HG02588 (cell line): ENCODE measurements around the gene RASAL2.
A peak's percentile ranks its signal among the peaks of the same experiment; 100 is the strongest.

Source experiments
- ATAC-seq: cut with Tn5 transposase; IDR thresholded peaks from one replicate; pipeline ENCODE4 v1.9.1; 2021; ENCODE audit warnings: mild to moderate bottlenecking, moderate library complexity; ENCODE audit not compliant: unreplicated experiment

RASAL2 gene

DNA sequence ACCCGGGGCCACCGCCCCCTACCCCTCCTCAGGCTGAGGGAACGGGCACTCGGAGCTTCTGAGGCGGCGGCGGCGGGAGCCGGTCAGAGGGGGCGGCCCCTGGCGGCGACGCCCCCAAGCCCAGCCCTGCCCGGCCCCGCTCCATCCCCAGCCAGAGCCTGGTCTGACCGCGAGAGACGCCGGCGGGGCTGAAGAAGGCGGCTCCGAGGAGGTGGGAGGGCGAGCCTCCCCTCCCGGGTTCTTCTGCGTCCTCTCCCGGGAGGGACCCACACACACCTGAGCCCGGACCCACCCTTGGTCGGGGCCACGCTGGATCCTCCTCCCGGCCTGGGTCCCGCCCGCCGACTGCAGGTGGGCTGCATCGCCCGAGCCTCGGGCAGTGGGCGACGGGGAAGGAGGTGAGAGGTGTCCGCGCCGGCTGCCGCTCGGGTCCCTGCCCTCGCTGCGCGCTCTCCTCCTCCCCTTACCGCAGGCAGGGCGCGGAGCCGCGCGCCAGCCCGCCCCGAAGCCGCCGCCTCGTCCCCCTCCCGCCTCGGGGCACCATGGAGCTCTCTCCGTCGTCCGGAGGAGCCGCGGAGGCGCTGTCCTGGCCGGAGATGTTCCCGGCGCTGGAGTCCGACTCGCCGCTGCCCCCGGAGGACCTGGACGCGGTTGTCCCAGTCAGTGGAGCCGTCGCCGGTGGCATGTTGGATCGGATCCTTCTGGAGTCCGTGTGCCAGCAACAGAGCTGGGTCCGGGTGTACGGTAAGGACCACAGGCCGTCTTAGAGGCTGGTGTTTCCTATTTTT is at the start of gene RASAL2:
Gene RASAL2, plus strand, starts transcription at position 154 of the 788 bp plus-strand sequence. Its CDS starts 389 bp downstream, at position 543.
- peak; percentile 38 for ATAC-seq

DNA sequence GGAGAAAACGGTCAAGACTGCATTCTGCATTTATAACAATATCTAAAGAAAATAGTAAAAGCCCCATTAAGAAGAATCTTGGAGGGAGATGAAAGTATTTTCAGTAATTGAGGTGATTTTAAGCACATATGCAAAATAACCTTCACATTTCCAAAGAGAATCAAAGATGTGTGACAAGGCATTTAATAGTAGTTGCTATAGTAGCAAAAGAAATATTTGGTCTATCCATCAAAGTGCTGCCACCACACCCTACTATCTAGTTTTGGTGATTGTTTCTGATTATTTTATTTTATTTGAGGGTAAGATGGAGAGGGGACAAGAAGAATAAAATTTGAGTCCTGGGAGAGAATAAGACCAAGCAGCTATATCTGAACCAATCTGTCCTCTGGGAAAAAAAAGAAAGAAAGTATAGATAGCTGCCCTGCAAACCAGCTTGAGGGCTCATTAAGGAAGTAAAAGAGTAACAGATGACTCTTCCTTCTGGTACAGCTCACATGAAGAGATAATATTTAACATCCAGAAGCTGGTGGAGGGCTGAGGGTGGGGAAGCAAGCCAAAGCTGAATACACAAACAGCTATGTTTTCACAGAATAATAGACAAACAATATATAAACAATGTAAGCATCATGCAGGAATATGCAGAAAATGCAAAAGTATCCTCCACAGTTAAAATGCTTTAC is 47.2 kb upstream of the RASAL2 start:
- no peak for ATAC-seq

DNA sequence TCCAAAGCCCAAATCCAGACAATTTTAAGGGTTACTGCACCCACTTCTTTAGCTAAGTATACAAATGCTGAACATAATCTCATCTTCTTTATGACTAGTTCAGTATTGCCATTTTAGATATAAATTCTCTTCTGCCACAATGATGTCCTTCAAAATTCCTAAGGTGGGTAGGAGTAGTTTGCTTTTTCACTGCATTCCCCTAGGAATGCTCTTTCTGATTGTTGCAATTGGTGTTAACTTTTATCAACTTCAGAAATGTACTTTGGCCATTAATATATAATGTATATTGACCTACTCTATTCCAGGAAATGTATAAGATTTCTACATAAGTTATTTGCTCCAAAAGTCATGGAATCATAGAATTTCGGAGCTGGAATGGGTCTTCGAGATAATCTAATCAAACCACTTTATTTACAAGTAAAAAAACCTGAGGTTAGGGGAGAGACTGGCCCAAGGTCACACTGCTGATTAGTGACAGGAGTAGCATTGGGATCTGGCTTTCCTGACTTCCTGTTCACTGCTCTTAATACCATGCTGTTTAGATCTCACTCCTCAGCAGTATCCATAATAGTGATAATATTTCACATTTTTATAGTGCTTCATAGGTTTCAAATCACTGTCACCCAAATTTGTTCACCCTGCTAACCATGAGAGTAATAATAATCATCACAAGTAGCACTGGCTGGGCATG is 46.4 kb upstream of the RASAL2 start:
- ATAC-seq, result no peak

DNA sequence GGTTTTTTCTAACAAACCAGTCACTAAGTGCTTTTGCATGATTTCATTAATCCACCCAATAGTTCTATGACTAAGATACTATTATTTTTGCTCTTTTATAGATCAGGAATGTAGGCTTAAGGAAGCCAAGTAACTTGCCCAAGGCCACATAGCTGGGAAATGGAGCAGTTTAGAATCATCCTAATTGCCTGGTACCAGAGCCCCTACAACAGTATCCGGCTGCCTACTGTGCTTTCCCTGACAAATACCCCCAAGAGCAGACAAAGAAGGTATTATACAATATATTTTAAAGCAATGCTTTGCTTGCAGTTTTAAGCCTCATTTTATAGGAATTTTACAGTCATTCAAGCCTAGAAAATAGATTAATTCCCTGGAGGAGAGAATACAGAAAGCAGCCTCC is 45.5 kb upstream of the RASAL2 start:
- ATAC-seq, result no peak

DNA sequence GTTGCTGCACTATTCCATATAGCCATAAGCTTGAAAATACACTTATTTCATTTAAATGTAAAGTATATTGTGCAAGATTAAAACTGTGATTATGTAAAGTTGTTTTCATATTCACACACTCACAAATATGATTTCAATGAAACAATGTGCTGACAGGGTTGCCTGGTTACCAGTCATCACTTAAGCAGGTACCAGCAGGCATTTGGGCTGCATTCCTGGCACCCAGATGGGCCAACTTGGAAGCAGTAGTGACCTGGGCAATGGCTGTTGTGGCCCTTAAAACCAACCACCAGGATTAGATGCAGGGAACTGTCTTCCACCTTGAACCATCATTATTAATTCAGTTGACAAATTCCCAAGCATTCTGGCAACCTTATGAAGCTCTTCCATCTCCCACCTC is 45.0 kb upstream of the RASAL2 start:
- ATAC-seq, result no peak

DNA sequence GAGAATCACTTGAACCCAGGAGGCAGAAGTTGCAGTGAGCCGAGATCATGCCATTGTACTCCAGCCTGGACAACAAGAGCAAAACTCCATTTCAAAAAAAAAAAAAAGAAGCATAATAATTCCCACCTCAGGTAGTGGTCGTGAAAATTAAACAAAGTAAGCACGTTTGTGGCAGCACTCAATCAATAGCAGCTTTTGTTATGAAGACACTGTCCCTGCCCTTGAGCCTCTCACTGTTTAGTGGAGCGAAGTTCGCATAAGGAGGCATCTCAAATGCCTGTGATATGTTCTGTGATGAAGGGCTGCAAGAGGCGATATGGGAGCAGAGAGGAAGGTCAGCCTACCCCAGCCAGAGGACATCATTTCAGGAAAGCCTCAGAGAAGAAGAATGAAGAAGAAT is 43.8 kb upstream of the RASAL2 start:
- ATAC-seq, result no peak

DNA sequence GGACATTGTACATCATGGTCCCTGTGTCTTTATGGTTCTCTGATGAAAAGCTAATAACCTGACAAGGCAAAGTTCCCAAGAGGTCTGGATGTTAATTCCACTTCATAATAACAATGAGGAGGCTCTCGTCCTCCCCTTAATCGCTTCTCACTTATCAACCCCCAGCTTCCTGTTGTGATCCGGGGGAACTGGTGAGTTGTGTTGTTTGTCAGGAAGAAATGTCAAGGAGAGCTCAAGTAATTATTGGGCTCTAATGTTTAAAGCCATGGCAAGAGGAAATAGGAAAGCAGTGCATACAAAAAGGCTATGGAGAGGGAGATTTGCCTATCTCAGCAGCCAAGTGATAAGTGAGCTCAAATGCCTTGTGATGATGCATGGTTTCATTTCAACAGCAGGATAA is 42.8 kb upstream of the RASAL2 start:
- no peak for ATAC-seq

DNA sequence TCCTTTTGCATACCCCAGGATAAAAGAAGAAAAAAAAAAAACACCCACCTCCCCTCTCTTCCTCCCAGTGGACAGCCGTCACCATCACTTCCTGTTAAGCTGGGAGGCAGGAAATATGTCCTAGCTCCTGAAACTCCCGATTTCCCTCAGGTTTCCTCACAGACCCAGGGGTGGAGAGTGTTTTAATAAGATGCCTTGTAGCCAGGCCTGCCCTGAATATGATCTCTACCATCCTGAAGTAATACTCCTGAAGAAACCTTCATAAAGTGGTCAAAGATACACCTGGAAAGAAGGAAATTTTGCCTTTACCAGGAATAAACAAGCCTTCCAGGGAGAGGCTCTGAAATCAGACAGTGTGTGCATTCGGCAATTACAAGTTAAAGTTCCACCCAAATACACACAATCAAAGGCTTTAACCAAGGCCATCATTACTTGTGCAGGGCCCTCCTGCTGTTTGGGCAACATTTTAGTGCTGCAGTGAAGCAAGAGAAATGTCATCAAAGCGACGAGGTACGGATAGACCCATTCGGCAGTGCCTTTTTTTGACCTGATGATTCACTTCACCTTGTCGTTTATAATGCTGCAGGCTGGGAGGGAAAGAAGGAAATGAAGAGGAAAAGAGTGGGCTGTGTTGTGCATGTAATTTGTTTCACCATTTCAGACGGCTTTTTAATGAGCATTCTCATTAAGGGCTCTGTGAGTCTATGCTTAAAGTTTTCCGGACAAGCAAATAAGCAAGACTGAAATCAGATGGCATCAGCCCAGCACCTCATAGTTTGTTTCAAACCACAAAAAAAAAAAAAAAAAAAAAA is 41.0 kb upstream of the RASAL2 start:
- ATAC-seq, result no peak

DNA sequence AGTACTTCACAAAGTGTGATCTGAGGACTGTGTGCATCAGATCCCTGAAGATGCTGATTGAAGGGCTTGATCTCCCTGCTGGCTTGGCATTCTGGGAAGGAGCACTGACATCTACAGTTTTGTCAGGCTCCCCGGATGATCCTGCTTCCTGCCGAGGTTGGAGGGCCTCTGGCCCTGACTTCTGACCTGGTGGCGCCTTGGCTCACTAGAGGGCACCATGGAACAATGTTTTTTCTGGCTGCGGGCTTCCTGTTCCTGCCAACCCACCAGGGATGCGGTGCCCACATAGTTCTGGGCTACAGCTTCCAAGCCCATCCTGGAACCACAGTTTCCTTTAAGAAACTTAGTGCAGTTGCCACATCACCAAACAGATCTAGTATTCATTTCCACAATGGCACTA is 38.8 kb upstream of the RASAL2 start:
- no peak for ATAC-seq

DNA sequence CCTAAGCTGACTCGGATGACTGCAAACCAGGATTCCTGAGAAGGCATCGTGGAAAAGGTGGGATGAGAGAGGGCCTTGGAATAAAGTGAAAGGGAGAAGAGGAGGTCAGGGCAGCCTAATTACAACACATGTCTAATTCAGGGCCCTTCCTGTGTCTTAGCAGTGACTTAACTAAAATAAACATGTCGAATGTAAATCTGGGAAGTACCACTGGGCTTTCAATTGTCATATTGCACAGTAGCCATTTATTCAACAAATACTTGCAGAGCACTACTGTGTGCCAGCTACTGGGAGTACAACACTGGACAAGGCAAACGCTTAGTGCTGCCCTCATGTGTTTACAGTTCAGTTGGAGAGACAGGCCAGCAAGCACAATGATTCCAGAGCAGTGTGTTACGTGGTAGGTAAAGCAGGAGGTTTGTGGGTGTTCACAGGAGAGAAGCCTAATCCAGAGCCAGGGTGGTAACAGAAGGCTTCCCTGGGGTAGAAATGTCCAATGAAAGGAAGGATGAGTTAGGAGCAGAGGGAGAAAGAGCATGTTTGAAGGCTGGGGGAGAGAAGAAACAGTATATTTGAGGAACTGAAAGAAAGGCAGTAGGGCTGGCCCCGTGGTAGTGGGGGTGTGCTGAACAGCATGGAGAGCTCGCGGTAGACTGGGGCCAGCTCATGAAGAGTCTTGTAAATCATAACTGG is 38.0 kb upstream of the RASAL2 start:
- ATAC-seq, result peak; percentile 97

DNA sequence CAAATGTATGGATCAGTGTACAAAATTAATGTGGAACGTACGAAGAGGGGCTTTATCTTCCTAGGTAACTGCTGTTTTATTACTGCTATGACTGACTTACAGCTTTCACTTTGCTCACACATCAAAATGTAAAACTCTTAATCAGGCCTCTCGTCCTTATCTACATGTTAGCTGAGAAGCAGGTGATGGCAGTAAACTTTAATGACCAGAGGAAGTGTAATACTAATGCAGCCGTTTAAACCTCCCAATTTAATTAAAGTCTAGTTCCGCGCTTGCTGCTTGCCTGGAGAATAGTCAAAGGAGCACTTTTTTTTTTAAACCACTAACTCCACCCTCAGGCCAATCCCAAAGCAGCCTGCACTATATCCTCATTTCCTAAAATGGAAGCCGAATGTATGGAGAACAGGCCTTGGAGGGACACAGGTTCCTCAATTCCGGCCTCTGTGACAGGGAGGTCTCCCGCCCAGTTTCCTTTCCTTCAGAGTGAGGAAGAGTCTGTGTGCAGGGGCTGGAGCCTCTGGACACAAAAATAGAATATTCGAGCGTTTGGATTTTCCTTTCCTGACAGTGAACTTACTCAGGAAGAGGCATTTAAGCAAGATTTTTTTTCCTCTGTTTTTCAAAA is 36.7 kb upstream of the RASAL2 start:
- ATAC-seq, result no peak

DNA sequence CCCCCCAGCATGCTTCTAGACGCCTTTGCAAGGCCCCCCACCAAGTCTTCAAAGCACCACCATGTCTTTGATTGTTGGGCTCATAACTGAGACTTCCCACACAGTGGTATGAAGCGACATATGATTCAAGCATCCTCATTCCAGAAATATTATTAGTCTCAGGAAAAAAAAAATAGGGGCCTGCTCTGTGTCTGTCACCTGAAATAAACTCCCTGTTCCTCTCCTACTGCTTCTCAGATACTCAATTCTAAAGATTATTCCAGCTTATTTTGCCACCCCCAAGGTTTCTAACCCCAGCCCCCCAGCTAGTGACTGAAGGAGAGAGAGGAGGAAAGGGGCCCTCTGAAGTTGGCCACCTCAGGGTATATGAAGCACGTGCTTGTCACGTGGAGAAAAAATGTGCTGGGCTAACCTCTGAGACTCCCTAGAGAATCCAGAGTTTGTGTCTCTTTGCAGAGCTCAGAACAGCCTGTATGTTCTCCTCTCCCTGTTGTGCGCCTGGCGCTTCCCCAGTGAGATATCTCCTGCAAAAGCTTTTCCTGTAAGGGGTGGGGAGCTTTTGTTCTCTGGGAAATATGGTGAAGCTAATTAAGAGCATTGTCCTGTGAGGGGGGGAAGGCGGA is 35.9 kb upstream of the RASAL2 start:
- no peak for ATAC-seq

DNA sequence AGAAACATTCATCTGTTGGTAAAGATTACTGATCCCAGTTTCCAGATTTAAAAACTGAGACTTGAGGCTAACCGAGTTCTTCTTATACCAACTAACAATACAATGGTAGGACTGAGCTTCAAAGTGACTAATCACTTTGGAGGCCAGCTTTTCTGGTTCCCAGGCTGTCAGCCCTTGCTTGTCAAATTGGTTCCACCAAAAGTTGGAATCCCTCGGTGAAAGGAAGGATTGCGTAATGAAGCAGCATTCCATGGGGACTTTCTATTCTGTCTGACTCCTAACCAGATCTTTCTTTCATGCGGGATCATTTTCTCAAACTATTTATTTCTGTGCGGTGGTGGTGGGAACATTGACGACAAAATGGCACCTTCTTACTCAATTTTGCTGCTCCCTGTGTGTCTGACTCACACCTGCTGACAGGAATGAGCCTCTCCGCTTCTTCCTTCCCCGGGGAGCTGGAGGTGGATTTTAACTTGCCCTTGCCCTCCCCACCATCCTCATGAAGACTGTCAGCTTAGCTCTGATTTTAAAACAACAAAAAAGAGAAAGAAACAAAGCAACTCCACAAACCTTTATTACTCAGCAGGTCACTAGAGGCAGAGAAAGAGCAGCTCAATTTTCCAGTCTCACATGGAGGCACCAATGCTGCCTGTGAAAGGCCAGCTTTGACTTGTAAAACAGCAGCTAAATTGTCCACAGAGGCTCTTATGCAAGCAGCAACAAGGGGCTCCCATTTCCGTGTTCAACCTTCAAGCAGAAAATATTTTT is 32.9 kb upstream of the RASAL2 start:
- ATAC-seq, result no peak

DNA sequence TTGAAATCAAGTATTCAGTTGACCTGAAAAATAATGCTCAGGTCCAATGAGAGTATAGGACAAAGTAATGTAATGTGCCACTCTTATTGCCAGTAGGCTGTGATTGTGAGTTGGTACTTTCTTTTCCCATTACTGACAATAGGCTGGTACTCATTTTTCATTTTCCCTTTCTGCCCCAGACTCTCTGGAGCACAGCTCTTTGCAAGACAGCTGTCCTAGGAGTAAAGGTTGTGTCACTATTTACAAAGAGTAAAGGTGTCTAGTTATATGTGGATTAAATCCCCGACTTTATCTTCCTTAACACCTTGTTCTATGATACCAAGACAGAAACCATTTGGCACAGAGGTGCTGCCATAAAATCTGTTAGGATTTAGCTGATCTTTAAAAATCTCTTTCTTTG is 32.3 kb upstream of the RASAL2 start:
- ATAC-seq, result no peak

DNA sequence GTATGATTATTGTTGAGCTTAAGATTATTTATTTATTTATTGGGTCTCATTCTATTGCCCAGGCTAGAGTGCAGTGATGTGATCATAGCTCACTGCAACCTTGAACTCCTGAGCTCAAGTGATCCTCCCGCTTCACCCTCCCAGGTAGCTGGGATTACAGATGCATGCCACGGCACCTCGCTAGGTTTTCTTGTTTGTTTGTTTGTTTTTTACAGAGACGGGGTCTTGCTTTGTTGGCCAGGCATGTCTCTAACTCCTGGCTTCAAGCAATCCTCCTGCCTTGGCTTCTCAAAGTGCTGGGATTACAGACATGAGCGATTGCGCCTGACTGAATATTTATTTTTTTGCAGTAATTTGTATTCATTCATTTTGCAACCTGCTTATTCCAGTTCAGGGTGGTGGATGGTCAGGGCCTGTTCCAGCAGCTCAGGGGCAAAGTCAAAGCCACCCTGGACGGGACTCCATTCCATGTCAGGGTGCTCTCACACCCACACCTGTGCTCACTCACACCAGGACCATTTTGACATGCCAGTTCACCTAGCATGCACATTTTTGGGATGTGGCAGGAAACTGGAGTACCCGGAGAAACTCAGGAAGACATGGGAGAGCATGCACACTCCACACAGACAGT is 29.6 kb upstream of the RASAL2 start:
- ATAC-seq, result no peak

DNA sequence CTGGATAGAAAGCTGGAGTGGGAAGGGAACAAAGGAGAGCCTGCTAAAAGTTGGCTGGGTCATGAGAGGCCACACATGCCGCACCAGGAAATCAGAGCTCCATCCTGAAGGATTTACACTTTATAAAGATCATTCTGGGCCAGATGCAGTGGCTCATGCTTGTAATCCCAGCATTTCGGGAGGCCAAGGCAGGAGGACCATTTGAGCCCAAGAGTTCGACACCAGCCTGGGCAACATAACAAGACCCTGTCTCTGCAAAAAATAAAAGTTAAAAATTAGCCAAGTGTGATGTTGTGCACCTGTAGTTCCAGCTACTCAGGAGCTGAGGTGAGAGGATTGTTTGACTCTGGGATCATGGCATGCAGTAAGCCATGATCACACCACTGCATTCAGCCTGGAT is 28.7 kb upstream of the RASAL2 start:
- no peak for ATAC-seq

DNA sequence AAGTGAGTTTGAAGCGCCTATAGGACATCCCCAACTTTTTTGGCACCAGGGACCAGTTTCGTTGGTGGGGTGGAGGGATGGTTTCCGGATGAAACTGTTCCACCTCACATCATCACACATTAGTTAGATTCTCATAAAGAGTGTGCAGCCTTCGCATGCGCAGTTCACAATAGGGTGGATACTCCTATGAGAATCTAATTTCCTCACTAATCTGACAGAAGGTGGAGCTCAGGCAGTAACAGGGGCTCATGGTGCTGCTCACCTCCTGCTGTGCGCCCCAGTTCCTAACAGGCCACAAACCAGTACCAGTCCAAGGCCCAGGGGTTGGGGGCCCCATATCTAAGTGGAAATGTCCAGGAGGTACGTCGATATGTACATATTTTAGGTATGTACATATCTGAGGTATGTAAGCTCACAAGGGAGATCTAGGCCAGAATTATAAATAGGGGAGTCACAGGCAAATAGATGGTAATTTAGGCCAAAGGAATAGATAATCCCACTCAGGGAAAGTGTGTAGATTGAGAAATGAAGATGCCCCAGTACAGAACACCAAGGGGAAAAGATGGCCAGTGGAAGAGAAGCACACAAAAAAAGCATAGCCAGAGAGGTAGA is 27.5 kb upstream of the RASAL2 start:
- peak; percentile 8 for ATAC-seq
